Mononuclear cell (primary cell): ENCODE results near the gene CABLES2. TPM values are rescaled to one million over a fixed set of nuclear protein-coding genes. Genes with fewer than 3 reads are reported as not detected.

Source experiments
- H3K27me3 ChIP-seq: 2 replicates; pipeline ENCODE4 v1.6.0; 2011; ENCODE audit warnings: low read length, control low read depth; ENCODE audit not compliant: insufficient read depth
- H3K4me1 ChIP-seq: 2 replicates; pipeline ENCODE4 v1.5.1; 2011; ENCODE audit warnings: mild to moderate bottlenecking, low read length, control low read depth; ENCODE audit not compliant: insufficient read depth
- H3K4me3 ChIP-seq: 2 replicates; pipeline ENCODE4 v1.5.1; 2011; ENCODE audit warnings: mild to moderate bottlenecking, low read length, moderate library complexity
- H3K9me3 ChIP-seq: 2 replicates; pipeline ENCODE4 v1.5.1; 2011; ENCODE audit warnings: low read depth, mild to moderate bottlenecking, control low read depth, low read length
- total RNA-seq: library from RNA; depleted of rRNA; stranded (reverse); fragments of >200 nt; gene quantifications from one replicate; pipeline ENCODE4 v1.2.3, GENCODE V29; 2012

CABLES2 gene
- total RNA-seq, 1 donor, result 1.9 TPM

- Histone ChIP-seq H3K4me3 (no peak overlapping the region), H3K27me3 (no peaks in the 10 kb centered on the region), H3K9me3 (no peaks in the 10 kb centered on the region), H3K4me1 (no peaks in the 10 kb centered on the region)
These were observed 12.5 kb downstream of the CABLES2 start for GRCh38 chr20:62394248-62395245.

- H3K4me3 ChIP-seq, result no peak overlapping the region
- no peaks in the 10 kb centered on the region for H3K27me3 ChIP-seq
- H3K4me1 ChIP-seq, result no peaks in the 10 kb centered on the region
- H3K9me3 ChIP-seq, result no peaks in the 10 kb centered on the region
These were observed 13.3 kb downstream of the CABLES2 start for GRCh38 chr20:62393830-62394229.

GRCh38 chr20:62393335-62393665 lies 13.8 kb downstream of the CABLES2 start:
- Histone ChIP-seq H3K4me1 (peaks cover 1% of the 10 kb centered on the region), H3K27me3 (no peaks in the 10 kb centered on the region), H3K4me3 (no peak overlapping the region), H3K9me3 (no peaks in the 10 kb centered on the region)

GRCh38 chr20:62392621-62393334 lies 14.3 kb downstream of the CABLES2 start:
- Histone ChIP-seq H3K4me1 (peaks cover 6% of the 10 kb centered on the region), H3K4me3 (no peak overlapping the region), H3K27me3 (no peaks in the 10 kb centered on the region), H3K9me3 (no peaks in the 10 kb centered on the region)

- Histone ChIP-seq H3K4me3 (no peak overlapping the region), H3K4me1 (peaks cover 12% of the 10 kb centered on the region), H3K27me3 (no peaks in the 10 kb centered on the region), H3K9me3 (no peaks in the 10 kb centered on the region)
These were observed 15.0 kb downstream of the CABLES2 start for GRCh38 chr20:62392077-62392418.

- Histone ChIP-seq H3K4me1 (peaks cover 13% of the 10 kb centered on the region), H3K4me3 (no peak overlapping the region), H3K9me3 (no peaks in the 10 kb centered on the region), H3K27me3 (no peaks in the 10 kb centered on the region)
These were observed 15.7 kb downstream of the CABLES2 start for GRCh38 chr20:62391165-62392076.

- H3K4me1 ChIP-seq, result peaks cover 21% of the 10 kb centered on the region
- H3K27me3 ChIP-seq, result no peaks in the 10 kb centered on the region
- no peak overlapping the region for H3K4me3 ChIP-seq
- H3K9me3 ChIP-seq, result no peaks in the 10 kb centered on the region
These were observed 16.5 kb downstream of the CABLES2 start for GRCh38 chr20:62390317-62391164.

- no peak overlapping the region for H3K4me3 ChIP-seq
- peaks cover 23% of the 10 kb centered on the region for H3K4me1 ChIP-seq
- no peaks in the 10 kb centered on the region for H3K9me3 ChIP-seq
- no peaks in the 10 kb centered on the region for H3K27me3 ChIP-seq
These were observed 17.4 kb downstream of the CABLES2 start for GRCh38 chr20:62389601-62390087.

GRCh38 chr20:62388839-62389600 lies 18.1 kb downstream of the CABLES2 start:
- no peaks in the 10 kb centered on the region for H3K9me3 ChIP-seq
- peaks cover 23% of the 10 kb centered on the region for H3K4me1 ChIP-seq
- H3K27me3 ChIP-seq, result no peaks in the 10 kb centered on the region
- no peak overlapping the region for H3K4me3 ChIP-seq

GRCh38 chr20:62387933-62388635 lies 19.0 kb downstream of the CABLES2 start:
- Histone ChIP-seq H3K4me1 (peaks cover 23% of the 10 kb centered on the region), H3K9me3 (no peaks in the 10 kb centered on the region), H3K4me3 (no peak overlapping the region), H3K27me3 (no peaks in the 10 kb centered on the region)

- Histone ChIP-seq H3K9me3 (no peaks in the 10 kb centered on the region), H3K4me3 (peak overlapping the region; percentile 82), H3K4me1 (peaks cover 29% of the 10 kb centered on the region), H3K27me3 (no peaks in the 10 kb centered on the region)
These were observed 19.7 kb downstream of the CABLES2 start for GRCh38 chr20:62387219-62387913.

GRCh38 chr20:62386383-62387218 lies 20.5 kb downstream of the CABLES2 start, which contains the start of gene RPS21:
TSS of gene RPS21 (plus strand) at chr20:62387103. CDS start at chr20:62387339, 236 bp downstream.
- peak within 1 kb of the TSS; percentile 82 for H3K4me3 ChIP-seq
- no peaks in the 10 kb centered on the region for H3K9me3 ChIP-seq
- peaks cover 29% of the 10 kb centered on the region for H3K4me1 ChIP-seq
- no peaks in the 10 kb centered on the region for H3K27me3 ChIP-seq
